ENCODE results near the gene TXNDC5. TPM values are rescaled to one million over a fixed set of nuclear protein-coding genes. Genes with fewer than 3 reads are reported as not detected.

TXNDC5 gene
- total RNA-seq, 1 experiment from 2014 or later: 177 TPM

- DNase-seq (ENCODE audit: low read depth, low spot score): no peak
- no peak overlapping the region for H3K27ac ChIP-seq (ENCODE audit: low read length)
- no peak overlapping the region for H3K4me3 ChIP-seq (ENCODE audit: low read depth in 2 of 2, low read length in 2 of 2)
- ATAC-seq: no peak
- H3K27me3 ChIP-seq (ENCODE audit: control insufficient read depth, insufficient read depth, low read length): no peaks in the 10 kb centered on the region
- POLR2A ChIA-PET: interaction anchor here (0.6 kb wide), 1 partner anchor 258 kb away, joined by 9 read pairs; no protein-coding TSS in a partner anchor
- no peaks in the 10 kb centered on the region for H3K4me1 ChIP-seq (ENCODE audit: control insufficient read depth, insufficient read depth, low read length)
- in situ Hi-C loops (cut with HindIII; ENCODE audit: low pct_unique_long_range_greater_than_20kb, low sequenced_read_pairs): no loop called here
- intact Hi-C loops (cut with micrococcal nuclease; ENCODE audit: unreplicated experiment): no loop called here
- CTCF ChIA-PET: no interaction called here
- H3K36me3 ChIP-seq (ENCODE audit: control insufficient read depth, insufficient read depth, low read length): no peaks in the 10 kb centered on the region
- no peaks in the 10 kb centered on the region for H3K9me3 ChIP-seq (ENCODE audit: control insufficient read depth, insufficient read depth, low read depth, low read length)
- no TSS peak for BruUV-seq (replicated peaks)
- TF ChIP-seq POLR2AphosphoS5 (IDR thresholded peaks at IDR 0.05; ENCODE audit: low read depth, low read length) (no peak), REST (IDR thresholded peaks at IDR 0.05; ENCODE audit: insufficient read depth in 1 of 2, low read depth in 2 of 2, low read length in 1 of 2) (no peak), TCF7L2 (IDR thresholded peaks at IDR 0.05; ENCODE audit: low read depth, low read length) (no peak), CTCF (IDR thresholded peaks at IDR 0.05) (no peak), SIN3A (IDR thresholded peaks at IDR 0.05; ENCODE audit: borderline replicate concordance, insufficient read depth, low read depth, low read length) (no peak)
Observed at GRCh38 chr6:7956257-7956656, 45.7 kb upstream of the TXNDC5 start.

GRCh38 chr6:7954477-7955200, 44.1 kb upstream of the TXNDC5 start:
- intact Hi-C loops (cut with micrococcal nuclease; ENCODE audit: unreplicated experiment): no loop called here
- BruUV-seq (replicated peaks): no TSS peak
- Histone ChIP-seq H3K9me3 (ENCODE audit: control insufficient read depth, insufficient read depth, low read depth, low read length) (no peaks in the 10 kb centered on the region), H3K27me3 (ENCODE audit: control insufficient read depth, insufficient read depth, low read length) (no peaks in the 10 kb centered on the region), H3K4me3 (ENCODE audit: low read depth in 2 of 2, low read length in 2 of 2) (no peak overlapping the region), H3K4me1 (ENCODE audit: control insufficient read depth, insufficient read depth, low read length) (no peaks in the 10 kb centered on the region), H3K27ac (ENCODE audit: low read length) (no peak overlapping the region), H3K36me3 (ENCODE audit: control insufficient read depth, insufficient read depth, low read length) (no peaks in the 10 kb centered on the region)
- ChIA-PET POLR2A (no interaction called here), CTCF (no interaction called here)
- in situ Hi-C loops (cut with HindIII; ENCODE audit: low pct_unique_long_range_greater_than_20kb, low sequenced_read_pairs): no loop called here
- DNase-seq (ENCODE audit: low read depth, low spot score) (no peak), ATAC-seq (no peak)
- TF ChIP-seq REST (IDR thresholded peaks at IDR 0.05; ENCODE audit: insufficient read depth in 1 of 2, low read depth in 2 of 2, low read length in 1 of 2) (no peak), TCF7L2 (IDR thresholded peaks at IDR 0.05; ENCODE audit: low read depth, low read length) (no peak), POLR2AphosphoS5 (IDR thresholded peaks at IDR 0.05; ENCODE audit: low read depth, low read length) (no peak), CTCF (IDR thresholded peaks at IDR 0.05) (no peak), SIN3A (IDR thresholded peaks at IDR 0.05; ENCODE audit: borderline replicate concordance, insufficient read depth, low read depth, low read length) (no peak)
